Transverse colon (tissue), 3 donors: ENCODE results near the gene INHBA.

ENCODE experiments used
- CTCF ChIP-seq, 5 experiments: fragments of 200-600 bp in 3 of 5; fragments of 450-650 bp in 2 of 5; sonication (generic) in 3 of 5; IDR thresholded peaks; 1 replicate in 2 of 5; 2 replicates in 3 of 5; pipeline ENCODE4 v1.5.1; 2016 to 2017; ENCODE audit warnings: antibody characterized with exemption in 5 of 5, inconsistent platforms in 3 of 5, mild to moderate bottlenecking in 2 of 5, moderate library complexity in 1 of 5
- POLR2A ChIP-seq: fragments of 450-650 bp; IDR thresholded peaks from one replicate; pipeline ENCODE4 v1.6.1; 2016; ENCODE audit warnings: antibody characterized with exemption, mild to moderate bottlenecking, moderate library complexity

- no peak for TF ChIP-seq CTCF (IDR thresholded peaks at IDR 0.05)
- TF ChIP-seq POLR2A: no peak
These were observed 32.3 kb upstream of the INHBA start for GRCh38 chr7:41735206-41735605.
